Tibial nerve (tissue), 4 donors: ENCODE results near the gene CLIP2.

Source experiments
- EP300 ChIP-seq, 2 donors: sonication (generic); formaldehyde crosslinking; IDR thresholded peaks; one replicate each; pipeline ENCODE4 v1.6.1; 2017; ENCODE audit warnings: antibody characterized with exemption in 2 of 2, mild to moderate bottlenecking in 1 of 2
- POLR2A ChIP-seq, 2 donors: fragments of 450-650 bp; IDR thresholded peaks; one replicate each; pipeline ENCODE4 v1.6.1; 2017; ENCODE audit warnings: antibody characterized with exemption in 2 of 2, mild to moderate bottlenecking in 2 of 2, moderate library complexity in 2 of 2
- TF ChIP-seq, protein P1 (sequence below), 5 experiments: fragments of 200-600 bp in 3 of 5; fragments of 450-650 bp in 2 of 5; sonication (generic) in 3 of 5; IDR thresholded peaks; one replicate each; pipeline ENCODE4 v1.5.1; 2016 to 2019; ENCODE audit warnings: antibody characterized with exemption in 5 of 5, mild to moderate bottlenecking in 3 of 5, moderate library complexity in 2 of 5

DNA sequence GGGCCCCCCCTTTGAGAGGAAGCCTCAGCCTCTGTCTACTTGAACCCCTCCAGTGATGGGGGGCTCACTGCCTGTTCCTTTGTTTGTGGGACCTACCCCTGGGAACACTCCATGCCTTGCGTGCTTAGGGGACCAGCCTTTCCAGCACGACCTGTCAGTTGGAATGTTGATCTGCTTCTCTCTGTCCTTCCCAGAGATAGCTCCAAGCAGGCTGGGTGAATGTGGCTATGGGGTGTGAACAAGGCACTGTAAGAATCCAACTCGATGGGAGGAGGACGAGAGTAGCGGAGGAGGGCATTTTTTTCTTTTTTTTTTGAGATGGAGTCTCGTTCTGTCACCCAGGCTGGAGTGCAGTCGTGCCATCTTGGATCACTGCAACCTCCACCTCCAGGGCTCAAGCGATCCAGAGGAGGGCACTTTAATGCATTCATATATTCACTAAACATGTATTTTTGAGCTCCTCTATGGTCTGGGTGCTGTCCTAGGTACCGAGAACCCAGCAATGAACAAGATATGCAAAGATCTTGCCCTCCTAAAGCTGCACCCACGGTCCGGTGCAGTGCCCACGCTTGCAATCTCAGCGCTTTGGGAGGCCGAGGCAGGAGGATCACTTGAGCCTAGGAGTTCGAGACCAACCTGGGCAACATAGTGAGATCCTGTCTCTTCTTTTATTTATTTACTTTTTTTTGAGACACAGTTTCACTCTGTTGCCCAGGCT, 8.5 kb downstream of the CLIP2 start:
- TF ChIP-seq EP300 (IDR thresholded peaks at IDR 0.05): no peak
- TF ChIP-seq, protein P1, sequence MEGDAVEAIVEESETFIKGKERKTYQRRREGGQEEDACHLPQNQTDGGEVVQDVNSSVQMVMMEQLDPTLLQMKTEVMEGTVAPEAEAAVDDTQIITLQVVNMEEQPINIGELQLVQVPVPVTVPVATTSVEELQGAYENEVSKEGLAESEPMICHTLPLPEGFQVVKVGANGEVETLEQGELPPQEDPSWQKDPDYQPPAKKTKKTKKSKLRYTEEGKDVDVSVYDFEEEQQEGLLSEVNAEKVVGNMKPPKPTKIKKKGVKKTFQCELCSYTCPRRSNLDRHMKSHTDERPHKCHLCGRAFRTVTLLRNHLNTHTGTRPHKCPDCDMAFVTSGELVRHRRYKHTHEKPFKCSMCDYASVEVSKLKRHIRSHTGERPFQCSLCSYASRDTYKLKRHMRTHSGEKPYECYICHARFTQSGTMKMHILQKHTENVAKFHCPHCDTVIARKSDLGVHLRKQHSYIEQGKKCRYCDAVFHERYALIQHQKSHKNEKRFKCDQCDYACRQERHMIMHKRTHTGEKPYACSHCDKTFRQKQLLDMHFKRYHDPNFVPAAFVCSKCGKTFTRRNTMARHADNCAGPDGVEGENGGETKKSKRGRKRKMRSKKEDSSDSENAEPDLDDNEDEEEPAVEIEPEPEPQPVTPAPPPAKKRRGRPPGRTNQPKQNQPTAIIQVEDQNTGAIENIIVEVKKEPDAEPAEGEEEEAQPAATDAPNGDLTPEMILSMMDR (IDR thresholded peaks at IDR 0.05): no peak
- TF ChIP-seq POLR2A (IDR thresholded peaks at IDR 0.05): no peak
